AML-193 (cell line): ENCODE measurements around the gene BARX1.
"Not testable (repeated sequence)": the region's sequence is repeated elsewhere in the genome, so short reads cannot be mapped to it uniquely, and the experiment has no call there.

Source experiments
- DNase-seq, 2 experiments: peaks; one replicate each; lab custom pipeline; 2025; lab: John Stamatoyannopoulos, UW

Gene BARX1

DNA sequence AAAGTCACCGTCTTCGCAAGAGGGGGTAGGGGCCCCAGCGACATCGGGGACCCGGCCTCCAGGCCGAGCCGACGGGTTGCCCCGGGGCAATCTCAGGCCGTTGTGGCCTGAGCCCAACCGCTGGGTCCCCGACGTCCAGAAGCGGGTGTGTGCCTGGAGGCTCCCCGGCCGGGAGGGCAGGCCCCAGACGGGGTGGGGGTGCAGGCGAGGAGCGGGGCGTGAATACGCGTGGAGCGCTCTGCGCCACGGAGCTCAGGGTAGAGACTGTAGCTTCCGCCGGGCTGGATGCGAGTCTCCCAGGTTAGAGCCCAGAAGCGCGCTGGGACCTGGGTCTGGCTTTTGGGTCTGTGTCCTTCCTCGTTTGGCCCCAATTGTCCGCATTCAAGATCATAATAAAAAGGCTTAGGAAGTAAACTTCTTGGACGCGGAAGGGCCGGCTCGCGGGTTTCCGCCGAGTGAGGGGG is 3.5 kb downstream of the BARX1 start:
- DNase-seq, result no peak

DNA sequence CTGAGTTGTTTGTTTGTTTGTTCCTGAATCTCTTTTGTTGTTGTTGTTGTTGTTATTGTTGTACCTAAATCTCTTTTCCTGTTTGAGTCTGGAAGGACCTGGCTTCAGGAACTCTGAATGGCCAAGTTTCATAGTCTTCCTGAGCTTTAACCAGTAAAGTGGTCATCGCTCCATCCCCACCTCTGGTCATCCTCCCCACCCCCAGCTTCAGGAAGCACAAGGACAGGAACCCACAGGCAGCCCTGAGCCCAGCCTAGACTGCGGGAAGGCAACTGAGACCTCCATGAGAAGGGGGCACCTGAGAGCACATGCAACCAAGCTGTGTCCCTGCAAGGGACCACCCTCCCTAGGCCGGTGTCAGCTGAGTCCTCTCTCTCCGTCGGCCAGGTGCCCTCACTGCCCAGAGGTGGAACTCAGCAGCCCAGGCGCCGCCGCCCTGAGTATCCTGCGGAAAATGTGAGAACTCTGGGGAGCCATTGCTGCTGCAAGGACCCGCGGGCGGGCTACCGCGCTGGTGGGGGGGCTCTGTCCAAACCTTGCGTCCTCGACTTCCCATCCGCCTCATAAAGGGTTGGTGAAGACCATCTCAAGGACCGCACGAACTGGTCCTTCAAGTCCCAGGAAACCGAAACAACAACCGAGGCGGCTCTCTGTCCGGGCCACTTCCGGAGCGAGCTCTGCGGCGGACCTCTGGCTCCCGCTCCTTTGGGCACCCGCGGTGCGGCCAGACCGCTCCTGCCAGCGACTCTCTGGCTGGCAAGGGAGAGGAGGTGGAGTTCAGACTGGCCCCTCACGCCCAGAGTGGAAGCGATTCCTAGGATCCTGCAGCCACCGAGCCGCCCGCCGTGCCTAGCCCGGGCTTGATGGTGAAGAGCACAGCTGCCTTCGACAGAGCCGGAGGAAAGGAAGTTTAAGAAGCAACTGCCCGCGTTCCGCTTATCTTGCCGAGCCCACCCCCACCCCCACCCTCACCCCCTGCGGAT is 4.2 kb downstream of the BARX1 start:
- no peak for DNase-seq

DNA sequence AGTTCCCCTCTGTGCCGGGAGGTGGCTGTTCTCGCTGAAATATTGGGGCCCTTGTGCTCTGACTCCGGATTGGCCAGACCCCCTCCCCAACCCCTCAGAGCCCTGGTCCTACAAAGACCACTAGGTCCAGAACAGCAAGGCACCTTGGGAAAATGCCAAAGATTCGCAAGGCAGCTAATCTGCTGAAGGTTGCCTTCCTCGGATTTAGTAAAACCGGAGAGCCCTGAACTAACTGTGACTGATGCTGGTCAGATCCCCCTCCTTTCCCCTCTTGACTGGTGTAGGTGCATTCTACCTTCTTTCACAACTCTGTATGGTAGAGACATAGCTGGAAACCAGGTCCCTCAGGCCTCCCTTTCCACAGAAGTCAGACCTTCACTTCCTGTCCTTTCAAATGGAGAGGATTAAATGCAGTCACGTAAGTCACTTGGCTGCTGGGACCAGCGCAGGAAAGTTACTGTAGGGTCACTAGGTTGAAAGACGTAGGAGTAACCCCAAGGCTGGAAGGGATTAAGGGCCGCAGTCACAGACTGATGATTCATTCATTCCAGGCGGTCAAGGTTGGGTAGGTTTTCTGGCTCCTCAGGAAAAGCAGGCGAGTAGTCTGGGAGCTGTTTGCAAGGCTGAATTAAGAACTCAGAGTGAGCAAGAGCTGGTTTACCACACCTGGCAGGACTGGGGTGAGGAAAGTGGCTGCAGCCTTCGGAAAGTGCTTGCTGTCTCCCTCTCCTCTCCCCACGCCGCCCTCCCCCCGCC is 5.3 kb downstream of the BARX1 start:
- no peak for DNase-seq

DNA sequence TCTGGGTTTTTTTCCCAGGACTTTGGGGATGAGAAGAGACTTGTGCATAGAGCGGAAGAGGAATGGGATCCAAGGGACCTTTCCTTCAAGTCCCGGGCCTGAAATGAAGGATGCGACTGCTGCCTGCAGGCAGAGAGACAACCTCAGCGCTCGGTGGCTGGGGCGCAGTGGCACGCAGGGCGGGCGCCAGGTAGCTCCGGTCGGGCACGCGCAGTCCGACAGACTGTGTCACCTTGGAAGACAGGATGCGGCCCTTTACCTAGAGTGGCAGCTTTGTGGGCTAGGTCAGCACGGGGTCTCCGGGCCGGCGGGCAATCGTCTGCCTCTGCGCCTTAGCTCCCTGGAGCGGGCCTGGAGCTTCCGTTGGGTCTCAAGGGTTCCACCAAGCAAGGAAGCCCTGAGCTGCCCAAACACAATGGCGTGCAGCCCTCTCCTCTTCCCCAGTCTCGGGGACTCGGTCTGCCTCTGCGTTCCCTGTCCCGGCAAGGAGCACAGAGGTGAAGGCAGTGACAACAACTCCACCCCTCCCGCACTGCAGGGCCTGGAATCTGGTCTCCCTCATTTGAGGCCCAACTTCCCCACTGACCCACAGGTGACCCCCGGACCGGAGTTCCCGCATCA is 6.0 kb downstream of the BARX1 start:
- DNase-seq, result no peak

DNA sequence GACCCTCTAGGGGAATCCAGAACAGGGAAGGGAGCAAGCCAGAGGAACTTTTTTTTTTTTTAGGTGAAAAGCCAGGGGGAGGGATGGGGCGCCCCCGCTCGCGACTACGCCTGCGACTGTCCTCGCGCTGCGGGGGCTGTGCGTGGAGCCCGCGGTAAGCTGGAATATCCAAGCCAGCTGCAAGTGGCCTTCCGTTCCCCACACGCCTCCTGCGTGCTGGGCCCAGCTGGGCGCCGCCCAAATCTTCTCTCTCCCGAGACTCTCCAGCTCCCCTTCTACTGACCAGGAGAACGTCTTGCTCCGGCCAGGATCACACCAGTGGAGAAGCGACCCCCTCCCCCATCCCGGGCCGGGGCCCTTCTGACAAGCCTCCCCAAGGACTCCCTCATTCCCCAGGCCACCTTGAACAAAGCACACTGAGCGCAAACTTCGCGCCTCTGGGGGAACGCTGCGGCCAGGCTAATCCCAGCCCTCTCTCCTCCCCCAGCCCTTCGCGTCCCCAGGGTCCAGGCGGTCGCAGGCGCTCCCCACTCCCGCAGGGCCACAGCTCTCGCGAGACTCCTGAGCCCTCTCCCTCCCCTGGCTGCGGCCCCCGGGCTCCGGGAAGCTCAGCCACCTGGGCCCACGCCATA is 6.6 kb downstream of the BARX1 start:
- no peak for DNase-seq

DNA sequence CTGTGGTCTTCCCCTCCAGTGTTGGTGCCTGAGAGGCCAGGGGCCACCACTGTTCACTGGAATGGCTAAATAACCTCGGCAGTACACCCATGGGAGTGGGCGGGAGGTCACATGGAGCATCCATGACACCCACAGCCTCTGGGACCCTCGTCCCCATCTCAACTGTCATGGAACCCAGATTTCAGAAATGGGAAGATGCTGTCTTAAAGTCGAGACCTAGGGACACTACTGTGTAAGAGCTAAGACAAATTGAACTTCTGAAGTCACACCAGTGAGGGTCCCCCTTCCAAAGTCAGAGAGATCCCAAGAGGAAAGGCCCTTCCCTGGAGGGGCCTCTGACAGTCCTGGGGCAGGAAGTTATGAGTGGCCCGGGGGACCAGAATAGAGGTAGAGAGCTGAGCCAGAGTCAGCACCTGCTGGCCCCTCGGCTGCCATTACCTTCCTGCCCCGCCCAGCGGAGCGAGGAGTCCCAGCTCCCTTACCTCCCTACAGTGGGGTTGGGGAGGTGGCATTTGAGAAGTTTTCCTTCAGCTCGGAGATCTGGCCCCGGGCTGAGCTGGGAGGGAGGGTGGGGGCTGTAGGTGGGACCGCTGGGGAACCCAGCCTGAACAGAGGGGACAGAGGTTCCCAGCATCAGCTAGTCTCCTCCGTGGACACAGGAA is 7.6 kb downstream of the BARX1 start:
- no peak for DNase-seq

DNA sequence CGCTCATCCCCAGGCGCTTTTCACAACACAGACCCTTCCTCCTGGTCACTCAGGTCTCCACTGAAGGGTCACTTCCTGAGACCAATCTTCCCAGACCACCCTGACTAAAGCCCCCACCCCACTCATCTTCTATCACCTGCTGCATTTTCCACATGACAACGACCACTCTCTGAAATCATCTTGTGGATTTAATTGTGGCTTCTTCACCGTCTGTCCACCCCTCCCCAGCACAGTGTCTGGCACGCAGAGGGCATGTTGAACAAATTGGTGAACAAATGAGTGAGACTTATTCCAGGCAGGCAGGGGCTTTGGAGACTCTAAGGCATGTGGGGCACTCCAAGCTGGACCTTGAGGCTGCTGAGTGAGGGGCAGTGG is 8.8 kb downstream of the BARX1 start:
- DNase-seq, result no peak

DNA sequence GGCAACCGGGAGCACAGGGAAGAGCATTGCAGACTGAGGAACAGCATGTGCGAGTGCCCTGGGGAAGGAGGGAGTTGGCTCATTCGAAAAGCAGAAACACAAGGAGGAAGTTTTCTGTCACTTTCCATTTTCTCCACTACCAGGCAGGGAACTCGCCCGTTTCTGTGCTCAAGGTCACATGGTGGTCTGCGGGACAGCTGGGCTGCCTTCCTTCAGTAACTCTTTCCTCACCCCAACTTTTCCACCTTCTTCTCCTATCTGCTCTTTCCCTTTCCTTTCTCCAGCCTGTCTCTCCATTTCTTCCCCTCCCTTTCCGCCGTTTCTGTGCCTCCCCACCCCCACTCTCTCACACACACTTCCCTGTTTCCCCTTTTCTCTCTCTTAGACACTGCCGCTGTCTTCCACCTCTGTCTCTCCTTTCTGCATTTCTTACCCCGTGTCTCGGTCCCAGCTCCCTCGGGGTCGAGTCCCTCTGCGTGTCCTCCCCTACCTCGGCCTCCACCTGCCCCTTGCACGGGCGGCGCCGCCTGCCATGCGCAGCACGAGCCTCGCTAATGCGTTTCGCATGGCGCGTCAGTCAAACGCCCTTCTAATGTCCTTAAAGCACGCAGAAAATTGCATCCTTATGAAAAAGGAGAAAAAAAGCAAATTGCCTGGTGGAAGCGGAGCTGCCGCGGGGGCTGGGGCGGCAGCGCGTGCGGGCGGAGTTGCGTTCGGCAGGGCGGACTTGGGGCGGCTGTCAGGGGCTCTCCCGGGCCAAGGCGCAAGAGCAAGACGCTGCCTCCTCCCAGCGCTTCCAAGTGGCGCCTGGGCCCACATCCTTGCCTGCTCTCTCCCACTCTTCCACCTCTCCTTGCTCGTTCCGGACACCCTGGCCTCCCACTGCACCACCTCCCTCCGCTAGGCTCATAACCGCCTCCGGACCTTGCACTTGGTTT is 9.5 kb downstream of the BARX1 start:
- peak in 1 of 2 experiments; percentile 1 for DNase-seq

DNA sequence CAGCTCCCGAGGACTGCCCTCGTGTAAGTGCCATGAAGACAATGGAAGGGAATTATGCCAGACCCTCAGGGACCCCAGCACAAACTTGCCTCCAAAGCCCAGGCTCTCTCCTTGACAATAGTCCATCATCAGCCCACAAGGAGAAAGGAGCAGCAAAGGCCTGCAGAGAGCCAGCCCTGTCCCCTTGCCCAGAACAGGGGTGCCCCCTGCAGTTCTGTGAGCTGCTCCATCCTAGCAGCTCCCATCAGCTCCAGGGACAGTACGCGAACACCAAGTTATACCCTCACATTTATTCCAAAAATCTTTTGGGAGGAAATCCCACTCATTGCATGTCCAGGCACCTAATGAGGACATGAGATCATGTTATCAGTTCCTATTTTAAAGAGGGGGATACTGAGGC is 11.1 kb downstream of the BARX1 start:
- DNase-seq, result no peak

DNA sequence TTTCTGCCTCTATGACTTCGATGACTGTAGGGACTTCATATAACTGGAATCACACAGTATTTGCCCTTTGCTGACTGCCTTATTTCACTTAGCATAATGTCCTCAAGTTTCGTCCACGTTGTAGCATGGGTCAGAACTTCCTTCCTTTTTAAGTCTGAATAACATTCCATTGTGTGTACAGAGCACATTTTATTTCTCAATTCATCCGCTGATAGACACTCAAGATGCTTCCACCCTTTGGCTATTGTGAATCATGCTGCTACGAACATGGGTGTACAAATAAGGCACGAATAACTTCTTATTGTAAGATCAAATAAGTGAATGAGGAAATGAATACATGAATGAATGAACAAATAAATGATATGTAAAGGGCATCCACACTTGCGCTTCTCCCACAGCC is 13.0 kb downstream of the BARX1 start:
- DNase-seq, result no peak

DNA sequence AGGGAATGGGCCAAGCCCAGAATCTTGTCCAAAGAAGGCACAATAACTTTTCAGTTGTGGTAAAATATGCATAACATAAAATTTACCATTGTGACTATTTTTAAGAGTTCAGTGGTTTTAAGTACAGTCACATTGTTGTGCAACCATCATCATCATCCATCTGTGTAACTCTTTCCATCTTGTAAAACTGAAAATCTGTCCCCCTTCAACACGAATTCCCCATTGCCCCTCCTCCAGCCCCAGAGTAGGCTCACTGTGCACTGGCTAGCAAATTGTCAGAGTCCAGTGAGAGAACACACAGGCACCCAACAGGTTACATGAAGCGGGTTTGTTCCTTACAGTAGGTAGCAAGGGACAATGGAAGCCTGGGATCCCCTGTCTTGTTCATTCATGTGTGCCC is 13.7 kb downstream of the BARX1 start:
- DNase-seq, result no peak

DNA sequence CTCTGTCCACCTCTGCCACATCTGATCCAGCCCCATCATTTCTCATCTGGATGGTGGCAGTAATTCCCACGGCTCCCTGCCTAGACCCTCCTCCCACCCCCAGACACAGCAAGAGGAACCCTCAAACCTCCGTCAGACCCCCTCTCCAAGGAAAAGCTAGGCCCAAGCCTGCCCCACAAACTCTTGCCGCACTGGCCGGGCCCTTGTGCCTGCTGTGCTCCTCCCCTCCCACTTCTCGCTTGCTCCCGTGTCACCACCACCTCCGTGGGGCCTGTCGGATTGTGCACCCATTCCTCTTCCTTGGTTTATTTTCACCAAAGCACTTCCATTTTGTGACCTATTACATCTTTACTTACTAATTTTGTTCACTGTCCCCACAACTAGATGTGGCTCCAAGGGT is 14.2 kb downstream of the BARX1 start:
- DNase-seq, result no peak

DNA sequence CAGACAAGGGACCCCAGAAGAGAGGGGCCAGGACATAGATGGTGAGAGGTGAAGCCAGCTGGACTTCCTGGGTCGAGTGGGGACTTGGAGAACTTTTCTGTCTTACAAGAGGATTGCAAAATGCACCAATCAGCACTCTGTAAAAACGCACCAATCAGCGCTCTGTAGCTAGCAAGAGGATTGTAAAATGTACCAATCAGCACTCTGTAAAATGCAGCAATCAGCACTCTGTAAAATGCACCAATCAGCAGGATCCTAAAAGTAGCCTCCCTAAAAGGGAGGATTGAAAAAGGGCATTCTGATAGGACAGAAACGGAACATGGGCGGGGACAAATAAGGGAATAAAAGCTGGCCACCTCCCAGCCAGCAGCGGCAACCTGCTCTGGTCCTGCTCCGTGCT is 15.6 kb downstream of the BARX1 start:
- DNase-seq, result not testable (repeated sequence)

DNA sequence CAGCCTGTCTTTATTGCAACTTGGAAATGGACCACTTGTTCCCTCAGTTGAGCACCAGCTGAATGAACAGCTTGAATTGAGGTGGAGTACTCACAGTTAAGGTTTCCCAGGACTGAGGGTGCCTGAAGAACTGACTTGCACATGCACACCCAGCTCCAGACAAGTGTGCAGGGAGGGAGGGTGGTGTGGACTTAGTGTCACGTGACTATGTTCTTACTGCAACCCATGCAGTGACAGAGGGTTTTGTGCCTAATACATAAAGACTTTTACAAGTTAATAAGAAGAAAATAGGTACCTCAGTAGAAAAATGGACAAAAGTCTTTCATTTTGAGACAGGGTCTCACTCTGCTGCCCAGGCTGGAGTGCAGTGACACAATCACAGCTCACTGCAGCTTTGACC is 18.0 kb downstream of the BARX1 start:
- DNase-seq, result no peak

DNA sequence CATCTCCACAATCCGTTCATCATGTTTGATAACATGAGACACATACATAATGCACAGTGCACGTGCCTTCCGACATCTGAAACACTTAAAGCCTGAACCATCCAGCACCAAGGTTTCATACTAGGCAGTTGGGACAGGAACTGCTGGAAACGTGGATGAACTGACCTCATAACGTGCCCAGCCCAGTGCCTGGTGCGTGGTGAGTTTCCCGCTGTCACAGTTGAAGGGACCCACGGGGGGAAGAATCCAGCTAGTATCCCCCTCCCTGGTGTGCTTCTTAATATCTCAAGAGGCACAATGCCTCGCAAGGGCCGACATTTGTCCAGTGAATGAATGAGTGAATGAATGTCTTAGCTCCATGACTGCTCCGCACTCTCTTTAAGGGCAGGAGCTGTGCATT is 23.2 kb downstream of the BARX1 start:
- no peak for DNase-seq

DNA sequence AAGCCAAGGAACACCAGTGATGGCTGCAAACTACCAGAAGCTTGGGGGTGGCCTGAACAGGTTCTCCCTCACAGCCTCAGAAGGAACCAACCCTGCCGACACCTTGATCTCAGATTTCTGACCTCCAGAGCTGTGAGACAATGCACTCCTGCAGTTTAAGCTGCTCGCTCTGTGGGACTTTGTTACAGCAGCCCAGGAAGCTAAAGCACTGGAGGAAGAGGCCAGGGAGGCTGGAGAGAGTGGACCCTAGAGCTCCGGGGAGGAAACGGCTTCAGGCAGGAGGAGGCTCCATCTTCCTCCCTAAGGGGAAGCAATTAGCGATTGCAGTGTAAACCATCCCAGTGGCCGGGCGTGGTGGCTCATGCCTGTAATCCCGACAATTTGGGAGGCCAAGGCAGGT is 25.1 kb downstream of the BARX1 start:
- DNase-seq, result no peak

DNA sequence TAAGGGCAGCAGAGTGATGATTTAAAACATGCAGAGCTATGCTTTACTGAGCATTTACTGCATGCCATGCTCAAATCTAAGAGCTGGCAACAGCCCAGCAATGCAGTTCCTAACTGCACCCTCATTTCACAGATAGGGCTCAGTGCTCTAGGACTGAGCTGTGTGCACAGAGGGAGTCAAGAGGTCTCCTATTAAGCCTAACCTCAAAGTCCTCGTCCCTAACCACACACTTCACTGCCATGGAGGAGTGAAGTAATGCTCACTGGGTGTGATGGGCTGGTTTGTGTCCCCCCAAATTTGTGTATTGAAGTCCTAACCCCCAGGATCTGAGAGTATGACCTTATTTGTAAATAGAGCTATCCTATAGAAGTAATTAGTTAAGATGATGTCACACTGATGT is 25.9 kb downstream of the BARX1 start:
- no peak for DNase-seq

DNA sequence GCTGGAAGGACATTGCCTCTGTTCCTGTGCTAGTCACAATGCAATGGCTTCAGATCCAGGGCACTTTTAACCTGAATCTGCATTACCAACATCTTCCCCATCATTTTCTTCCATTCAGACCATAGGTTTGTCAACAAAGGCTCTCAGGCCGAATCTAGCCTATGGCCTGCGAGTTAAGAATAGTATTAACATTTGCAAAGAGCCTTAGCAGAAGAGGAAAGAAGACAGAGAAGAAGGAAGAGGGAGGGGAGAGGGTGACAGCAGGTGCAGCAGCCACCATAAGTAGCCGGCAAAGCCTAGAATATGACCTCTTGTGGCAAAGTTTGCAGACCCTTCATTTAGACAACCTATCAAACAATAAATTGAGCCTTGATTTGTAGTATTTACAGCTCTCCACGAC is 32.6 kb downstream of the BARX1 start:
- DNase-seq, result no peak

DNA sequence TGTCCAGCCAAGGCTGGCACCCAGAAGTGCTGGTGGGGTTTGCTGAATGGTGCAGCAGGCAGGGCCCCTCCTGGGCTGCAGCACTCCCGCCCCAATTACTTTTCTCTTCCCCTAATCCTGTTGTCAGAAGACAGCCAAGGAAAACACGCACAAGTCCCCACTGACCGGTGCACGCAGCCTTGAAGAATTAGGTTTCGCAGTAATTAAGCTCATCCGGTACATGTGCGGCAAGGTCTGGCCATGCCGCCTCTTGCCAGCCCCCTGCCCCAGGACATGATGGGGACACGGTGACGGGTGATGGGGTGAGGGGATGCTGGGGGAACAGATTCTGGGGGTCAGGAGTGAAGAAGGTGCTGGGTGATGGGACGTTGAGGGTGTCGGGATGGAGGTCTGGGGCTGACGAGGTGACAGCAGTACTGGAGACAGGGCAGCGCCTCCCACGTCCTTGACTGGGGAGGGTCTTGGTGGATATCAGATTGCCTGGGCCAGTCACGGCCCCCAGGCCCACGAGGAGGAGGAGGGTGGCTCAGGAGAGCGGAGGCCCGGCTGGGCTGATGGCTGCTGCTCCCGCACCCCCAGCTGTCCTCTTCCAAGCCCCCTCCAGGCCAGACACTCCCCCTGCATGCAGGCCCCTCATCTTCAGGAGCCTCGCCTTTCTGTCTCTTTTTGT is 34.9 kb downstream of the BARX1 start:
- DNase-seq, result no peak

DNA sequence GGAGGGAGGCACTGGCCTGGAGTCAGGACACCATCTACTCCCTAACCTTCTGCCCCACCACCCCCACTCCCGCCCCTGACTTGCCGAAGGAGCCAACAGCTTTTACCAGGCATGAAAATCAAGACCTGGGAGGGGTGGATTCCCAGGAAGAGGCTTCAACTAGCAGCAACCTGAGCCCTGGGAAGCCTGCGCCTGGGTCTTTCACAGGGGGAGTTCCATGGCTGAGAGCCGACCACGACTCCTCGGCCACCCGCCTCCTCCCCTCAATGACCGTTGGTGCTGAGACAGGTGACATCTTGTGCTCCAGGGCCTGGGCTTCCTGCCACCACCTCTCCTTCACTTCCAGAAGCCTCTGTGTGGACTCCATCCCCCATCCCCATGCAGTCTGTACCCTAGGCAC is 37.1 kb downstream of the BARX1 start:
- DNase-seq, result no peak
